ENCODE measurements around the gene DBNDD1.

DBNDD1 gene

DNA sequence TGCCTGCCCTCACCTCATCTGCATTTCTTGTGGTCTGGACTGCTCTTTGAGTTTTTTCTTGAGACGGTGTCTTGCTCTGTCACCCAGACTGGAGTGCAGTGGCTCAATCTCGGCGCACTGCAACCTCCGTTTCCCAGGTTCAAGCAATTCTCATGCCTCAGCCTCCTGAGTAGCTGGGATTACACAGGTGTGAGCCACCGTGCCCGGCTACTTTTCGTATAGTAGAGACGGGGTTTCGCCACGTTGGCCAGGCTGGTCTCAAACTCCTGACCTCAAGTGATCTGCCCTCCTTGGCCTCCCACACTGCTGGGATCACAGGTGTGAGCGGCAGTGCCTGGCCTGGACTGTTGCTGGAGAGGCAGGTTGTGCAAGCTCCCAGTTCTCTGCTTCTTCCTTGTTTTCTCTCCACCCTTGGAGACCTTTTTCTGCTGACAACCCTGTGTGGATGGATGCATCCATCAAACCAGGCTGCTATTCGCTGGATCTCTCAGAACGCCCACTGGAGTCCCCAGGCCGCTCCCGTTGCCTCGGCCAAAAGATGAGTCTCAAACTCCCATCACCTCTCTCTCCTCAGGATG is 22.7 kb upstream of the DBNDD1 start:
- H3K4me3 Mint-ChIP-seq: no peak overlapping the region
- no peak overlapping the region for H3K27ac Mint-ChIP-seq
- peaks cover 2% of the 10 kb centered on the region for H3K36me3 Mint-ChIP-seq (ENCODE audit: low read depth)
- peaks cover 12% of the 10 kb centered on the region for H3K4me1 Mint-ChIP-seq
- H3K9me3 Mint-ChIP-seq: no peaks in the 10 kb centered on the region
- TF ChIP-seq, protein P1, sequence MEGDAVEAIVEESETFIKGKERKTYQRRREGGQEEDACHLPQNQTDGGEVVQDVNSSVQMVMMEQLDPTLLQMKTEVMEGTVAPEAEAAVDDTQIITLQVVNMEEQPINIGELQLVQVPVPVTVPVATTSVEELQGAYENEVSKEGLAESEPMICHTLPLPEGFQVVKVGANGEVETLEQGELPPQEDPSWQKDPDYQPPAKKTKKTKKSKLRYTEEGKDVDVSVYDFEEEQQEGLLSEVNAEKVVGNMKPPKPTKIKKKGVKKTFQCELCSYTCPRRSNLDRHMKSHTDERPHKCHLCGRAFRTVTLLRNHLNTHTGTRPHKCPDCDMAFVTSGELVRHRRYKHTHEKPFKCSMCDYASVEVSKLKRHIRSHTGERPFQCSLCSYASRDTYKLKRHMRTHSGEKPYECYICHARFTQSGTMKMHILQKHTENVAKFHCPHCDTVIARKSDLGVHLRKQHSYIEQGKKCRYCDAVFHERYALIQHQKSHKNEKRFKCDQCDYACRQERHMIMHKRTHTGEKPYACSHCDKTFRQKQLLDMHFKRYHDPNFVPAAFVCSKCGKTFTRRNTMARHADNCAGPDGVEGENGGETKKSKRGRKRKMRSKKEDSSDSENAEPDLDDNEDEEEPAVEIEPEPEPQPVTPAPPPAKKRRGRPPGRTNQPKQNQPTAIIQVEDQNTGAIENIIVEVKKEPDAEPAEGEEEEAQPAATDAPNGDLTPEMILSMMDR (IDR thresholded peaks at IDR 0.05; ENCODE audit: unreplicated experiment in 3 of 3): no peak
- peaks cover 3% of the 10 kb centered on the region for H3K27me3 Mint-ChIP-seq (ENCODE audit: low read depth)

GRCh38 chr16:90040152-90041023 is 21.1 kb upstream of the DBNDD1 start:
- peaks cover 7% of the 10 kb centered on the region for H3K36me3 Mint-ChIP-seq (ENCODE audit: low read depth)
- H3K27ac Mint-ChIP-seq: no peak overlapping the region
- TF ChIP-seq, protein P1 (IDR thresholded peaks at IDR 0.05; ENCODE audit: unreplicated experiment in 3 of 3): no peak
- H3K27me3 Mint-ChIP-seq (ENCODE audit: low read depth): peaks cover 4% of the 10 kb centered on the region
- H3K9me3 Mint-ChIP-seq: no peaks in the 10 kb centered on the region
- no peak overlapping the region for H3K4me3 Mint-ChIP-seq
- peaks cover 13% of the 10 kb centered on the region for H3K4me1 Mint-ChIP-seq

DNA sequence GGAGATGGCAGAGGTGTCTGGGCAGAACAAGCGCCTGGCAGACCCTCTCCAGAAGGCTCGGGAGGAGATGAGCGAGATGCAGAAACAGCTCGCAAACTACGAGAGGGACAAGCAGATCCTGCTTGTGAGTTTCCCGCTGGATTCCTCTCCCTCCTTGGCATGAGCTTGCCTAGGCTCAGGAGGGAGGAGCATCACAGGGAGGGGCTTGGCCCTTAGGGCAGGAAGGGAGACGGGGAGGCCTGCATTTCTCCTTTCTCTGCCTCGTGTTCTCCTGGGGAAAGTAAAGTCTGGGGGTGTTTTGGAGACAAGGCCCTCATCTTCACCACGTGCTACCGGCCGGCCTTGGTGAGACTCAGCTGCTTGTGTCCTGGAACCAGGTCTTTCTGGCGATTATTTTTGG is 18.0 kb upstream of the DBNDD1 start:
- Mint-ChIP-seq H3K4me1 (peaks cover 17% of the 10 kb centered on the region), H3K27me3 (ENCODE audit: low read depth) (peaks cover 26% of the 10 kb centered on the region)

GRCh38 chr16:90035902-90036301 is 16.6 kb upstream of the DBNDD1 start:
- Mint-ChIP-seq H3K4me1 (peaks cover 17% of the 10 kb centered on the region), H3K9me3 (no peaks in the 10 kb centered on the region), H3K36me3 (ENCODE audit: low read depth) (peaks cover 19% of the 10 kb centered on the region), H3K27ac (no peak overlapping the region), H3K27me3 (ENCODE audit: low read depth) (peaks cover 34% of the 10 kb centered on the region), H3K4me3 (no peak overlapping the region)
- TF ChIP-seq, protein P1 (IDR thresholded peaks at IDR 0.05; ENCODE audit: unreplicated experiment in 3 of 3): no peak

More for the DNA sequence above, 18.0 kb upstream of the DBNDD1 start:
- H3K27ac Mint-ChIP-seq: no peak overlapping the region
- peaks cover 11% of the 10 kb centered on the region for H3K36me3 Mint-ChIP-seq (ENCODE audit: low read depth)
- H3K4me3 Mint-ChIP-seq: no peak overlapping the region
- TF ChIP-seq, protein P1 (IDR thresholded peaks at IDR 0.05; ENCODE audit: unreplicated experiment in 3 of 3): no peak
- no peaks in the 10 kb centered on the region for H3K9me3 Mint-ChIP-seq

DNA sequence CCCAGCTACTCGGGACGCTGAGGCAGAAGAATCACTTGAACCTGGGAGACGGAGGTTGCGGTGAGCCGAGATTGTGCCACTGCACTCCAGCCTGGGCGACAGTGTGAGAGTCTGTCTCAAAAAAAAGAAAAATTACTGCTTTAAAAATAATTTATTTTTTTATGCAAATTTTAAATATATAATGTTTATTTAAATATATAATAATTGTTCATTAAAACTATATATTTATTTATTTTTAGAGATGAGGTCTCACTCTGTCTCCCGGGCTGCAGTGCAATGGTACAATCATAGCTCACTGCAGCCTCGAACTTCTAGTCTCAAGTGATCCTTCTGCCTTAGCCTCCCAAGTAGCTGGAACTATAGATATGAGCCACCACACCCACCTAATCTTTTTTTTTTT is 15.2 kb upstream of the DBNDD1 start:
- Mint-ChIP-seq H3K4me3 (no peak overlapping the region), H3K36me3 (ENCODE audit: low read depth) (peaks cover 19% of the 10 kb centered on the region), H3K27me3 (ENCODE audit: low read depth) (peaks cover 34% of the 10 kb centered on the region), H3K27ac (no peak overlapping the region), H3K9me3 (no peaks in the 10 kb centered on the region), H3K4me1 (peaks cover 17% of the 10 kb centered on the region)
- TF ChIP-seq, protein P1 (IDR thresholded peaks at IDR 0.05; ENCODE audit: unreplicated experiment in 3 of 3): no peak
